Endometrial microvascular endothelial cells (primary cell): ENCODE results near the gene NUP93. TPM values are rescaled to one million over a fixed set of nuclear protein-coding genes. Genes with fewer than 3 reads are reported as not detected.
"Not testable (repeated sequence)": the region's sequence is repeated elsewhere in the genome, so short reads cannot be mapped to it uniquely, and the experiment has no call there.

Experiments
- in situ Hi-C: cut with HindIII; loops from 2 replicates; pipeline ENCODE4 v1.10.0; 2017; ENCODE audit warnings: low sequenced_read_pairs, low pct_unique_long_range_greater_than_20kb; ENCODE audit errors: inconsistent ontology term
- total RNA-seq: library from RNA; depleted of rRNA; stranded (reverse); fragments of >200 nt; gene quantifications from one replicate; pipeline ENCODE4 v1.2.3, GENCODE V29; 2015; ENCODE audit errors: inconsistent ontology term

The NUP93 gene
- total RNA-seq, 1 donor from 2014 or later, result 99.0 TPM

DNA sequence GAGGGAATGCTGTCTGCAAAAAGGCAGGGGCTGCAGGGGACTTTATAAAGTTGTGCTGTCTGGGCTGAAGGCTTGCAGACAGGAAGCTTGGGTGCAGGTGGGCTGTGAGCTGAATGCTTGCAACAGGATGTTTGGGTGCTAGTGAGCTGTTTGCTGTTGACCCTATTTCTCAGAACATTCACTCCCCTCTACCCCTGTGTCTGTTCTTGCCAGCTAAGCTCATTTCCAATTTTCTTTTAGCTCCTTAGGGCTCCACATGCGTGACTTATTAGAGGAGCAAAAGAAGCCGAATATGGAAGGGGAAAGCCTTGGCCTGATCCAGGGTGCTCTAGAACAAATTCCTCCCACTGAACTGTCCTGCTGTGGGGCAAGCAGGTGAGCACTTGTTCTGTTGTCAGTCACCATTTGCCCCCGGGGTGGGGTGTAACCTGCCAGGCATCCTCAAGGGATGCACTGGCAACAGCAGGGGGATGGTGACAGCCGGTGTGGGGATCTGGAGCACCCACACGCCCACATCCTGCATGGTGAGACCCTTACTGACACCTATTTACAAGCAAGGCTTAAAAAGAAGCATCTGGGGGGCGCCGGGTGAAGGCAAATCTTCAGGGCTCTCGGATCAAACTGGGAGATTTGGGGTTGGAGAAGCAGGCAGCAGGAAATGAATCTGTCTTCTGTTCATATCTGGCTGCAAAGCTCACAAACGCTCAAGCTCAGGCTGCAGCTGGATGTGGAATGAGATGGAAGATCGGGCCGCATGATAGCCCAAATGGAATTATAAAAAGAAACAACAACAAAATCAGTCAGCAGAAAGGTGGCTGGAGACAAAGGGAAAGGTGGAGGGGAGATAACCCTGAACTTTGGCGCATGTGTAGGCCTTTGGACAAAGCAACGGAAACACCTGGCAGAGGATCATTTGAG lies 21.1 kb upstream of the NUP93 start:
- in situ Hi-C loops, result no loop called here

DNA sequence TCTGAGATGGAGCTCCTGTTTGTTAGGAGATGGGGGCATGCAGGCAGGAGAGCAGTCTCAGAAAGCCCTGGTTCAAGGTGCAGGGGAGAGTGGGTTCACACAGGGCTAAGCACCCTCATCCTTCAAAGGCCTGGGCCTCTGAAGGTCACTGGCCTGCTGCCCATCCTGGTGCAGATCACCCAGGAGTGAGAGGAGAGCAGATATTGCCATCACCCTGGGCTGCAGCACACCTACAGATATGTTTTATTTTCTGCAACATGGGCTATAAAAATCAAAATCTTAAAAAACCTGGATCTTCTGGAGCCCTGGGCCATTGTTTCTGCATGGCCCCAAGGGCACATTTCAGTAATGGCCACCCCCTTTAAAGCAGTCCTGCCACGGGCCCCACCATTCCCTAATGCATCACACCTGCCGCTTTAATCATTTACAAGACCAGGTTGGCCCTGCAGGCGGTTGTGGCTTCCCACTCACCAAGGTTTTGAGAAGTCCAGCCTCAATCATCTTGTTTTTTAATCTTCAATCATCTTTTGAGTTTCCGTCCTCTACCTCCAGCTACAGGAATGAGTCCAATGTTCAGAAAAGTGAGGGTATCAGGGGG lies 20.4 kb upstream of the NUP93 start:
- in situ Hi-C loops, result no loop called here

DNA sequence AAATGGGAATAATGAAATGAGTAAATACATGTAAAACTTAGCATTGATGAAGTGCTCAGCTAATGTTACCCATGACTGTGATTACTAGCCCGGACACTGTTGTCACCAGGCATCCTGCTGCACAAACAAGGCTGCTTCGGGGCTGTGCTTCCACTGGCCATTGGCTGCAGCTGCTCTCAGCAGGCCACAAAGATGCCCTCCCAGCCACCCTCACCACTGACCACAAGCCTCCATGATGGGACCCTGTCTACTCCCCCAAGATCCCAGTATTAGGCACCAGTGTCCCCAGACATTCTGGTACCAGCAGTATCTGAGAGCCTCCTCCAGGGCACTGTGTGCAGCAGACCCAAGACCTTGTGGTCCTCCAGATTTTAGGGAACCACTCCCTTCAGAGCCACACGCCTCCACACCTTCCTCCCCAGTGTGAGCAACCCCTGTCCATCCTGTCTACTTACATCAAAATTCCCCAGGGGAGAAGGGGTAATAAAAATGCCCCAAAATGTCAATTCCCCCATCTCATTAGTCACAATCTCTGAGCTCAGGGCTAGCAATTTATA lies 19.7 kb upstream of the NUP93 start:
- in situ Hi-C loops, result no loop called here

DNA sequence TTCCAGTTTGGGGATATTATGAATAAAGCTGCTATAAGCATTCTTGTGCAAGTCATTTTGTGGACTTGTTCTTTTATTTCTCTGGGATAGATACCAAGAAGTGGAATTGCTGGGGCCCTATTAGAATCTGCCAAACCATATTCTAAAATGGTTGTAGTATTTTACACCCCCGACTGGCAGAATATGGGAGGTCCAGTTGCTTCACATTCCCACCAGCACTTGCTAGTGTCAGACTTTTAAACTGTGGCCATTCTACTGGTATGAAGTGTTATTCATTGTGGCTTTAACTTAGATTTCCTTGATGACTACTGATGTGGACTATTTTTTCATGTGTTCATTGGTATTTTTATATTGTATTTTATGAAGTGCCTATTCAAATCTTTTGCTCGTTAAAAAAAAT lies 18.1 kb upstream of the NUP93 start:
- in situ Hi-C loops, result no loop called here

DNA sequence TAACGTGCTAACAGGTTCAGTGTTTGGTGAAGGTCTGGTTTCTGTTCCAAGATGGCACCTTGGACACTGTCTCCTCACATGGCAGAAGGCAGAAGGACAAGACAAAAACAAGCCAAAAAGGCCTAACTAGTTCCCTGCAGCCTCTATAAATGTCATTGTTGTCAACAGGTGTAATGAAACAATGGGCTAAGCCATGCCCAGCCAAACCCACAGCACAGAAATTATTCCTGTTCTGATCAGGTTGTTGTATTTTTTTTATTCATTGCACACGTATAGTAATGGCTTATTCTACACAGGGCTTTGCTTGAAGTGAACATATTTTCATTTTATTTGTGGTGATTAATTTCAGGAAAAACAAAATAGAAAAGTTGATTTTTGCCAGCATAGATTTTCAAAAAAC lies 16.1 kb upstream of the NUP93 start:
- in situ Hi-C loops, result no loop called here

DNA sequence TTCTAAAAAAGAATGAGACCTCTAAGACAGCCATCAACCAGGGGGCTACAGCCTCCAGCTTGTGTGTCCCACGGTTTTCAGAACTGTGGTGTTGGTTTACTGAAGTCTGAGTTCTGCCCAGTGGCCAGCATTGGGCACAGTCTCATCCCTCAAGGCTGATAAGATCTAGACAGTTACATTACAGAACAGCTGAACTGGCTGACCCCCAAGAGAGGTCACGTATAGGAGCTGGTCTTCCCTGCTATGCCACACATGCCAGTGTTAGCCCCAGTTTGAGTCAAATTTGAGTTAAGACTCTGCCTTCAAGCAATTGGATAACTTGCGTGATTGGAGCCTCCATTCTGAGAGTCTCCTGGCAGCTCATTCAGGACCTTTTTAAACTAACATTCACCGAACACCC lies 14.8 kb upstream of the NUP93 start:
- in situ Hi-C loops, result no loop called here

GRCh38 chr16:56716761-56717160 lies 13.2 kb upstream of the NUP93 start:
- in situ Hi-C loops, result no loop called here

DNA sequence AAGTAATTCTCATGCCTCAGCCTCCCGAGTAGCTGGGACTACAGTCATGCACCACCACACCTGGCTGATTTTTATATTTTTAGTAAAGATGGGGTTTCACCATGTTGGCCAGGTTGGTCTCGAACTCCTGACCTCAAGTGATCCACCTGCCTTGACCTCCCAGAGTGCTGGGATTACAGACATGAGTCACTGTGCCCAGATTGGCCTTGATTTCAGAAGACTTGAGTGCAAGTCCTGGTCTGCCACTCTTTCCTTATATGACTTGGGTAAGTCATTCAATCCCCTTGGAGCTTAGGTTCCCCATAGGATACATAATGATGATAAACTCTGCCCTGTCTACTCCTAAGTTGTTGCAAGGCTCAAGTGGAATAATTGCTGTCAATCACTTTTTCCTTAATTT lies 12.4 kb upstream of the NUP93 start:
- in situ Hi-C loops, result not testable (repeated sequence)

GRCh38 chr16:56722200-56722842 lies 7.6 kb upstream of the NUP93 start:
- in situ Hi-C loops, result no loop called here

GRCh38 chr16:56724191-56724590 lies 5.7 kb upstream of the NUP93 start:
- in situ Hi-C loops, result no loop called here

DNA sequence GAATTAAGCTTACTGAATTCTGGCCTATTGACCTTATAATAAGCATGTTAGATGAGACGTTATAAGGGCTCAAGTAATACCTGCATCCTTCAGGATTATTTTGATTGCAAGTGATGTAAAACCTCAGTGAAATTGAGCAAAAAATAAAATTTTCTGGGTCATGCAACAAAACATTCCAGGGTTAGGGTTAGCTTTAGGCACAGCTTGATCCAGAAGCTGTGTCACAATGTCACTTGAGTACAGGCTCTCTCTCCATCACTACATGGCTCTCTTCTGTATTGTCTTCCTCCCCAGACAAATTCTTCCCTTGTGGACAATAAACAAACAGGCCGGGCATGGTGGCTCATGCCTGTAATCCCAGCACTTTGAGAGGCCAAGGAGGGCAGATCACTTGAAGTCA lies 3.6 kb upstream of the NUP93 start:
- in situ Hi-C loops, result no loop called here

GRCh38 chr16:56726926-56727325 lies 3.0 kb upstream of the NUP93 start:
- in situ Hi-C loops, result no loop called here

DNA sequence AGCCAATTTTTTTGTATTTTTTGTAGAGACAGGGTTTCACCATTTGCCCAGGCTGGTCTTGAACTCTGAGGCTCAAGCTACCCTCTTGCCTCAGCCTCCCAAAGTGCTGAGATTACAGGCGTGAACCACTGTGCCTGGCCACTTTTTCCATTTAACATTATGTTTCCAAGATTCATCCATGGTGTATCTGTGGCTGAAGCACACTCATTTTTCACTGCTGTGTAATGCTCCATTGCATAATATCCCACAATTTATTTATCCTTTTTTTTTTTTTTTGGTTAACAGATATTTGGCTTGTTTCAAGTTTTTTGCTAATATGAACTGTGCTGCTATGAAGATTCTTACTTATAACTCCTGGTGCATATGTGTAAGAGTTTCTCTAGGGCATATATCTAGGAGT lies 1.9 kb upstream of the NUP93 start:
- in situ Hi-C loops, result no loop called here

GRCh38 chr16:56728980-56729734 lies 772 bp upstream of the NUP93 start:
- in situ Hi-C loops, result no loop called here

DNA sequence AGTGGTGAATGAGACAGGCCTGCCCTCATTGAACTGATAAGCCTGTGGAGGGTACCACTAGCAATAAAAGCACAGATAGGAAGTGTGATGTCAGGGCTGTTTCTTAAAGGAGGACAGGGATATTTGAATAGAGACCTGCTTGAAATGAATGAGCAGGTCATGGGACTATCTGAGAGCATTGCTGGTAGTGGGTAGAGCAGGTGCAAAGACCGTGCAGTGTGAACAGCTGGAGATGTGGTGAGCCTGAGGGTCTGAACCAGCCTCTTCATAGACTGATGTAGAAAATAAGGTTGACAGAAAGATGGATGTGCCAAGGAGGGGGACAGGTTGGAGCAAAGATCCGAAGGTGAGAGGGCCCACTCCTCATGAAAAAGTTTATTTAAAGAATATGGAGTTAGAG lies 2.4 kb downstream of the NUP93 start:
- in situ Hi-C loops, result no loop called here

DNA sequence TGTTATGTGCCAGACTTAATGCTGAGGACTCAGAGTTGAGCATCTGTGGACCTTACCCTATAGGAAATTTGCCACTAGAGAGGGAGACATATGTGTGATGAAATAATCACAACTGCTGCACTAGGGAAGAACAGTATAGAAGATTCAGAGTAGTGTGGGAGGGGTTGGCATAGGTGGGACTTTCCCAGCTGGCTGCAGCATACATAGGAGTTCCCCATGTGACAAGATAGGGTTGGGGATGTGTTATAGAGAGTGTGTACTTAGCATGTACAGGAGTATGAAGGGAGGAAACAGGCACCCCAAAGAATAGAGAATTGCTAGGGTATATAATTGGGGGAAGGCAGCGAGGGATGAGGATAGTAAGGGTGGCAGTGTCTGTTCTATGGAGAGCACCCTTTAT lies 2.9 kb downstream of the NUP93 start:
- in situ Hi-C loops, result no loop called here

DNA sequence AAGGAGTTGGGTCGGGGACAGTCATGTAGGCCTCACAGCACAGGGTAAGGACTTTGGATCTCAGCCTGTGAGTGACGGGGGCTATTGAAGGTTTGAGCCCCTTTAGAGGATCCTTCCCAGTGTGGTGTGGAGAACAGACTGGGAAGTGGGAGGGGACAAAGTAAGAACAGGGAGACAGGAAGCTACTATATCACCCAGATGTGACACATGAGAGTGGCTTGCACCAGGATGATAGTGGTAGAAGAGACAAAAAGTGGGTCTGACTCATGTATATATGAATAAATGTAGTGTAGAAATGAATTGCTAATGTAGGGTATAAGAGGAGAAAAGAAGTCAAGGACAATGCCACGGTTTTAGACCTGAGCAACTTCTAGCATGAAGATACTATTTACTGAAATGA lies 4.5 kb downstream of the NUP93 start:
- in situ Hi-C loops, result no loop called here

- in situ Hi-C loops, result no loop called here
Observed at GRCh38 chr16:56736476-56736875, 6.5 kb downstream of the NUP93 start.

DNA sequence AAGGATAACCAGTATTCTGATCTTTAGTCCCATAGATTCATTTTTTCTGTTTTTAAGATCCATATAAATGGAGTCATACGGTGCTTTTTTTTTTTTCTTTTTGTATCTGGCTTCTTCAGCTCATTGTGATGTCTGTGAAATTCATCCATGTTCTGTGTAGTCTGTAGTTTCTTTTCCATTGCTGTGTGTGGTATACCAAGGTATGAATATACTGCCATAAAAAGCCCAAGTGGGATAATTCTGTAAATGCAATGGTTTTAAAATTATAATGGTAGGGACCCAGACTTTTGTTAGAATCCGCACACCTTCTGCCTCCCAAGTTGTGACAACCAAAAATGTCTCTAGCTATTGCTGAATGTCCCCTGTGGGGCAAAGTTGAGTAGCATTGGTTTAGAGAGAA lies 7.6 kb downstream of the NUP93 start:
- in situ Hi-C loops, result no loop called here
